H9 (cell line): Measurements from ENCODE around the gene JARID2. TPM values are rescaled to one million over a fixed set of nuclear protein-coding genes. Genes with fewer than 3 reads are reported as not detected.

Experiments
- DNase-seq: peaks from one replicate; pipeline ENCODE4 v3.0.0-alpha.2; 2017
- H2AFZ ChIP-seq: one replicate; pipeline ENCODE4 v1.6.1; 2013; ENCODE audit warnings: mild to moderate bottlenecking, low read length, control low read depth, moderate library complexity
- H2AK5ac ChIP-seq: 2 replicates; pipeline ENCODE4 v1.6.1; 2013; ENCODE audit warnings: low read length, control low read depth, mixed read lengths; ENCODE audit not compliant: insufficient read length
- H2BK120ac ChIP-seq: one replicate; pipeline ENCODE4 v1.6.1; 2013; ENCODE audit warnings: low read depth, mild to moderate bottlenecking, low read length, control low read depth, inconsistent platforms; ENCODE audit not compliant: poor library complexity, severe bottlenecking
- H2BK12ac ChIP-seq: 2 replicates; pipeline ENCODE4 v1.6.1; 2013; ENCODE audit warnings: low read length, control low read depth, mixed read lengths, low read depth; ENCODE audit not compliant: insufficient read length
- H2BK15ac ChIP-seq: 2 replicates; pipeline ENCODE4 v1.6.1; 2013; ENCODE audit warnings: low read depth, low read length, control low read depth
- H2BK20ac ChIP-seq: one replicate; pipeline ENCODE4 v1.6.1; 2013; ENCODE audit warnings: low read depth, mild to moderate bottlenecking, low read length, control low read depth, inconsistent platforms; ENCODE audit not compliant: poor library complexity, severe bottlenecking
- H2BK5ac ChIP-seq: 2 replicates; pipeline ENCODE4 v1.6.1; 2013; ENCODE audit warnings: low read length, control low read depth, mixed read lengths; ENCODE audit not compliant: insufficient read length
- H3K14ac ChIP-seq: 2 replicates; pipeline ENCODE4 v1.6.1; 2013; ENCODE audit warnings: low read length, control low read depth; ENCODE audit not compliant: insufficient read depth
- H3K18ac ChIP-seq: 2 replicates; pipeline ENCODE4 v1.6.1; 2013; ENCODE audit warnings: low read depth, mild to moderate bottlenecking, mixed read lengths, low read length, control low read depth; ENCODE audit not compliant: insufficient read length
- H3K23ac ChIP-seq: 2 replicates; pipeline ENCODE4 v1.6.1; 2013; ENCODE audit warnings: low read length, control low read depth, mixed read lengths, low read depth; ENCODE audit not compliant: insufficient read length
- H3K23me2 ChIP-seq: 2 replicates; pipeline ENCODE4 v1.6.1; 2013; ENCODE audit warnings: low read depth, mild to moderate bottlenecking, mixed read lengths, low read length, control low read depth; ENCODE audit not compliant: insufficient read length, poor library complexity, severe bottlenecking
- H3K27ac ChIP-seq: 2 replicates; pipeline ENCODE4 v1.5.1; 2013; ENCODE audit warnings: low read length, control low read depth, mixed read lengths, low read depth; ENCODE audit not compliant: insufficient read length
- H3K27me3 ChIP-seq: 2 replicates; pipeline ENCODE4 v1.6.1; 2013; ENCODE audit warnings: low read length, control low read depth, inconsistent platforms; ENCODE audit not compliant: insufficient read depth
- H3K4ac ChIP-seq: 2 replicates; pipeline ENCODE4 v1.6.1; 2013; ENCODE audit warnings: low read depth, mild to moderate bottlenecking, control low read depth, inconsistent platforms, low read length, moderate library complexity
- H3K4me1 ChIP-seq: 2 replicates; pipeline ENCODE4 v1.6.1; 2013; ENCODE audit warnings: low read length, control low read depth, inconsistent platforms; ENCODE audit not compliant: insufficient read depth
- H3K4me2 ChIP-seq: 2 replicates; pipeline ENCODE4 v1.6.1; 2013; ENCODE audit warnings: low read length, control low read depth, mixed read lengths; ENCODE audit not compliant: insufficient read length, insufficient read depth
- H3K56ac ChIP-seq: 2 replicates; pipeline ENCODE4 v1.6.1; 2013; ENCODE audit warnings: low read depth, mild to moderate bottlenecking, mixed read lengths, low read length, control low read depth; ENCODE audit not compliant: insufficient read length
- H3K79me1 ChIP-seq: 2 replicates; pipeline ENCODE4 v1.6.1; 2013; ENCODE audit warnings: low read depth, mild to moderate bottlenecking, moderate library complexity, low read length, control low read depth, inconsistent platforms; ENCODE audit not compliant: insufficient read depth, poor library complexity, severe bottlenecking
- H3K79me2 ChIP-seq: 2 replicates; pipeline ENCODE4 v1.6.1; 2013; ENCODE audit warnings: low read length, control low read depth, inconsistent platforms; ENCODE audit not compliant: insufficient read depth
- H3K9ac ChIP-seq: 2 replicates; pipeline ENCODE4 v1.6.1; 2013; ENCODE audit warnings: low read length, control low read depth, mixed read lengths; ENCODE audit not compliant: insufficient read length; ENCODE audit errors: extremely low read depth
- H3K9me3 ChIP-seq: one replicate; pipeline ENCODE4 v1.6.1; 2013; ENCODE audit warnings: low read depth, low read length, inconsistent platforms; ENCODE audit not compliant: control insufficient read depth
- H3T11ph ChIP-seq: one replicate; pipeline ENCODE4 v1.6.1; 2013; ENCODE audit warnings: mild to moderate bottlenecking, low read length, control low read depth, inconsistent platforms
- H4K20me1 ChIP-seq: one replicate; pipeline ENCODE4 v1.6.1; 2013; ENCODE audit not compliant: control insufficient read depth, insufficient read length, insufficient read depth
- H4K5ac ChIP-seq: 2 replicates; pipeline ENCODE4 v1.6.1; 2013; ENCODE audit warnings: low read depth, mild to moderate bottlenecking, mixed read lengths, low read length, control low read depth; ENCODE audit not compliant: insufficient read length
- H4K8ac ChIP-seq: replicated peaks from 2 replicates; pipeline ENCODE4 v1.6.1; 2013; ENCODE audit warnings: low read length, control low read depth, mixed read lengths, low read depth; ENCODE audit not compliant: insufficient read length
- H4K91ac ChIP-seq: 2 replicates; pipeline ENCODE4 v1.6.1; 2013; ENCODE audit warnings: low read depth, mild to moderate bottlenecking, moderate library complexity, mixed read lengths, low read length, control low read depth; ENCODE audit not compliant: insufficient read length
- H3K27ac Mint-ChIP-seq, 3 experiments: 2 replicates in 2 of 3; 3 replicates in 1 of 3; pipeline ENCODE4 v1.8.0; 2020 to 2021; ENCODE audit warnings: mixed read lengths in 3 of 3, mild to moderate bottlenecking in 1 of 3, moderate library complexity in 1 of 3
- H3K27me3 Mint-ChIP-seq: 2 replicates; pipeline ENCODE4 v1.8.0; 2021; ENCODE audit warnings: low read depth, mild to moderate bottlenecking, moderate library complexity, mixed read lengths
- H3K36me3 Mint-ChIP-seq, 3 experiments: 2 replicates in 2 of 3; 3 replicates in 1 of 3; pipeline ENCODE4 v1.8.0; 2020 to 2021; ENCODE audit warnings: low read depth in 3 of 3, mixed read lengths in 3 of 3; ENCODE audit not compliant: insufficient read depth in 1 of 3
- H3K4me1 Mint-ChIP-seq, 2 experiments: 2 replicates each; pipeline ENCODE4 v1.8.0; 2020; ENCODE audit warnings: mixed read lengths in 2 of 2
- H3K4me3 Mint-ChIP-seq, 2 experiments: 2 replicates in 1 of 2; 3 replicates in 1 of 2; pipeline ENCODE4 v1.8.0; 2020 to 2021; ENCODE audit warnings: mild to moderate bottlenecking in 2 of 2, mixed read lengths in 2 of 2, moderate library complexity in 1 of 2
- H3K9me3 Mint-ChIP-seq, 2 experiments: 2 replicates in 1 of 2; 3 replicates in 1 of 2; pipeline ENCODE4 v1.8.0; 2020; ENCODE audit warnings: mild to moderate bottlenecking in 2 of 2, mixed read lengths in 2 of 2, moderate library complexity in 1 of 2
- WGBS: extraction: QIAGEN DNeasy Blood & Tissue Kit; methylation state at CpG from one replicate; pipeline ENCODE4 v1.1.7; 2013; ENCODE audit warnings: missing lambda C conversion rate, low lambda C conversion rate, mixed read lengths; ENCODE audit not compliant: insufficient read length; ENCODE audit errors: extremely low coverage; 5-methylcytosine and 5-hydroxymethylcytosine counted together
- total RNA-seq: library from RNA; stranded (reverse); gene quantifications from 2 replicates; pipeline ENCODE4 v1.2.1, GENCODE V29; 2021
- TF ChIP-seq, protein P1 (sequence below): fragments of 200-600 bp; sonication (generic); conservative IDR thresholded peaks from 3 replicates; pipeline ENCODE4 v1.8.0; 2021; ENCODE audit warnings: antibody characterized with exemption, mild to moderate bottlenecking

JARID2 gene
- total RNA-seq, 1 experiment from 2014 or later: 174 TPM

- Histone ChIP-seq H2BK120ac (no peak overlapping the region), H2AFZ (no peak overlapping the region), H3K4me1 (peaks cover 36% of the 10 kb centered on the region; the same call in 1 of the 2 replicates), H2BK12ac (no peak overlapping the region), H3K79me2 (peaks cover 39% of the 10 kb centered on the region), H3K9me3 (no peaks in the 10 kb centered on the region), H3K79me1 (peaks cover 22% of the 10 kb centered on the region), H3K18ac (no peak overlapping the region), H3K56ac (no peak overlapping the region), H4K5ac (no peak overlapping the region), H4K8ac (no peak overlapping the region), H2BK5ac (no peak overlapping the region), H2BK15ac (no peak overlapping the region), H3K27me3 (no peaks in the 10 kb centered on the region), H4K91ac (no peak overlapping the region), H3K4ac (no peak overlapping the region), H3K9ac (no peak overlapping the region), H3T11ph (no peak overlapping the region), H3K14ac (no peak overlapping the region), H3K23me2 (no peaks in the 10 kb centered on the region), H3K4me2 (no peak overlapping the region), H2AK5ac (no peak overlapping the region), H4K20me1 (no peaks in the 10 kb centered on the region), H2BK20ac (no peak overlapping the region), H3K23ac (no peak overlapping the region), H3K27ac (no peak overlapping the region)
- no CpG with 5 or more reads among the region's 5 CpGs for WGBS
- Mint-ChIP-seq H3K36me3 (peaks cover 52 to 70% (median 61%) of the 10 kb centered on the region in 3 experiments), H3K27ac (no peak overlapping the region), H3K27me3 (no peaks in the 10 kb centered on the region; the same call in none of the 2 replicates), H3K9me3 (no peaks in the 10 kb centered on the region), H3K4me3 (peak overlapping the region; percentile 30 to 45; a peak in 1 of 5 replicates), H3K4me1 (peaks cover 61 to 67% of the 10 kb centered on the region in 2 experiments)
- TF ChIP-seq, protein P1, sequence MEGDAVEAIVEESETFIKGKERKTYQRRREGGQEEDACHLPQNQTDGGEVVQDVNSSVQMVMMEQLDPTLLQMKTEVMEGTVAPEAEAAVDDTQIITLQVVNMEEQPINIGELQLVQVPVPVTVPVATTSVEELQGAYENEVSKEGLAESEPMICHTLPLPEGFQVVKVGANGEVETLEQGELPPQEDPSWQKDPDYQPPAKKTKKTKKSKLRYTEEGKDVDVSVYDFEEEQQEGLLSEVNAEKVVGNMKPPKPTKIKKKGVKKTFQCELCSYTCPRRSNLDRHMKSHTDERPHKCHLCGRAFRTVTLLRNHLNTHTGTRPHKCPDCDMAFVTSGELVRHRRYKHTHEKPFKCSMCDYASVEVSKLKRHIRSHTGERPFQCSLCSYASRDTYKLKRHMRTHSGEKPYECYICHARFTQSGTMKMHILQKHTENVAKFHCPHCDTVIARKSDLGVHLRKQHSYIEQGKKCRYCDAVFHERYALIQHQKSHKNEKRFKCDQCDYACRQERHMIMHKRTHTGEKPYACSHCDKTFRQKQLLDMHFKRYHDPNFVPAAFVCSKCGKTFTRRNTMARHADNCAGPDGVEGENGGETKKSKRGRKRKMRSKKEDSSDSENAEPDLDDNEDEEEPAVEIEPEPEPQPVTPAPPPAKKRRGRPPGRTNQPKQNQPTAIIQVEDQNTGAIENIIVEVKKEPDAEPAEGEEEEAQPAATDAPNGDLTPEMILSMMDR: no peak
- no peak for DNase-seq
Measured at GRCh38 chr6:15491986-15492269, 246.1 kb downstream of the JARID2 start.
